Erythroblast (primary cell): ENCODE results near the gene CLCA1.

Experiments used
- GATA1 ChIP-seq: IDR thresholded peaks from 2 replicates; pipeline ENCODE4 v1.6.1; 2011; ENCODE audit warnings: low read depth, mild to moderate bottlenecking, control low read depth, low read length, moderate library complexity
- POLR2A ChIP-seq: IDR thresholded peaks from 2 replicates; pipeline ENCODE4 v1.6.1; 2011; ENCODE audit warnings: mild to moderate bottlenecking, low read length

GRCh38 chr1:86499987-86500593 is 31.4 kb downstream of the CLCA1 start:
- TF ChIP-seq POLR2A (no peak), GATA1 (no peak)
